ENCODE results near the gene CFAP61.

CFAP61 gene

GRCh38 chr20:20184149-20184548 lies 131.8 kb downstream of the CFAP61 start:
- no peak for DNase-seq

- no peak for DNase-seq
Measured at GRCh38 chr20:20184706-20185105, 132.4 kb downstream of the CFAP61 start.

DNA sequence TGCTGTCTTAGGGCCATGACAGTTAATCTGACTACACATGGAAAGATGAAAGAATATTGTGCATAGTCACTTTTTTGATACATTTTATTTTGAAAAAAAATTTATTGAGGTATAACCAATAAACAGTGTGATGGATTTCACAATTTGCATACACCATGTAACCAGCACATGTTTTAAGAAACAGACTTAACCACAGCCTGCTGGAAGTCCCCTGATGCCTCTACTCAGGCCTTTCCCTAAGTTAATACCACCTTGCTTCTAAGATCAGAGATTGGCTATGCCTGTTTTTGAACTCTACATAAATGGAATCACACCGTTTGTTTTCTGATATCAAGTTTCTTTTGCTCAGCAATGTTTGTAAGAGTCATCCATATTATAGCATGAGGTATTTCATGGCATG lies 136.3 kb downstream of the CFAP61 start:
- DNase-seq, result no peak

- DNase-seq, result no peak
Measured at GRCh38 chr20:20192366-20192765, 140.0 kb downstream of the CFAP61 start.

- no peak for DNase-seq
Measured at GRCh38 chr20:20195021-20195705, 142.8 kb downstream of the CFAP61 start.

- no peak for DNase-seq
Measured at GRCh38 chr20:20196610-20197009, 144.3 kb downstream of the CFAP61 start.

DNA sequence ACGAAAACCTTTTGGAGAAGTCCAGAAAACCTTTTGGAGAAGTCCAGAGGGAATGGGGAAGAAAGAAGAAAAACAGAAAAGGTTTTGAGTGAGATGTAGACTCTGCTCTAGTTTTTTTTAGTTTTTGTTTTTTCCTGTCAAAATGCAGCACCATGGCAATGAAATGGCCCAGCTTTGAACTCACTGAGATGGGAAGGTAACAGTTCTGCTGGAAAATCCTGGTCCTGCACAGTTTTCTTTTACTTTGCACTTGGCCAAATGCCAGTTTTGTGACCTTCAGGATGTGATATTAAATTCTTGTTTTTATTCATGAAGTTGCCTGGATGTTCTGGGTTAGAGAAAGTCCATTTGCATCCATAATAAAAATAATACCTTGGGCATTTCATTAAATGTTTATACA lies 145.7 kb downstream of the CFAP61 start:
- DNase-seq, result no peak

DNA sequence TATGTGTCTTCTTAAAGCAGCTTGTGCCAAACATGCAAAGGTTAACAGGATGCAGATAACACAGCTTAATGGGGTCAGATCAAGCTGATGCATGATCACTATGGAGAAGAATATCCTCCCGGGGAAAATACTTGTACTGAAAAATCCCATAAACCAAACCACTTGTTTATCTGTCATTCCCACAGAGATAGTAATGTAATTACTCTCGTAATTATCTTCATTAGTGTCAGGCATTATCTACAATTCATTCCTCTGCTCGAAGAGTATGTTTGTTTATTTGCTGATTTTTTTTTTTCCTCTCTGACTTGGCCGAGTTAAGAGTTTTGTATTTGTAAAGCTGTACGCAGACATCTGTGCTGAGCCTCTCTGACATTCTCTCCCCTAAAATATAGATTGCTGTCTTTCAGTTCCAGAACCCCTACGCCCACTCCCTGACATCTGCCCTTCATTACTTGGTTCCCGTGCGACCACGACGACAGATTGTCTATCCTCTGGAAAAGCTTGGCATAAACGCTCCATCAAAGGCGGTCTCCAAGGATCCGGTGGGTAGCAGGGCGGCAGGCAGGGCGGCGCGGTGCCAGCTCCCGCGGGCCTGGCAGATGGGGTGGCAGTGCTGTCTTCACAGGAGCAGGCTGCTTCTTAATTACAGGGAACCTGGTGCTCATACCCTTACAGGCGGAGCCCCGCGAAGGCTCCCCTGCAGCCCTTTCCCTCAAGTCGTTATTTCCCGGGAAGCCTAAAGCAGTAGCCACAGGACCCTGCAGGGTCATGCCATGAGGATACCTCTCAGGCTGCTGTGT lies 147.2 kb downstream of the CFAP61 start:
- no peak for DNase-seq

DNA sequence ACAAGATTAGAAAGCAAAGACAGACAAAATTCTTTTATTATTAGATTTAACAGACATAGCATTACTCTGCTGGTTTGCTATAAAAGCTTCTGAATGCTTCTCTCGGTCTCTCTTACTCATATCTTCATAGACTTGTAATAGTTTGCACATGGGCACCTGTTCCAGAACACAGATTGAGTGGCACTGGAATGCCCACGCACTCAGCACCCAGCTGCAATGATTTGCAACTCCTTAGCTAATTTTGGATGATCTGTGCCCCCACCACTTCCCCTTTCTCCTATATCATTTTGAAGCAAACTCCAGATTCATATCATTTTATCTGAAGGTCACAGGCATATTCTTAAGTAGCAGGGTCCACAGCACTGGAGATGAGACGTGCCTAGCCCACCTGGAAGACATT lies 148.8 kb downstream of the CFAP61 start:
- no peak for DNase-seq

DNA sequence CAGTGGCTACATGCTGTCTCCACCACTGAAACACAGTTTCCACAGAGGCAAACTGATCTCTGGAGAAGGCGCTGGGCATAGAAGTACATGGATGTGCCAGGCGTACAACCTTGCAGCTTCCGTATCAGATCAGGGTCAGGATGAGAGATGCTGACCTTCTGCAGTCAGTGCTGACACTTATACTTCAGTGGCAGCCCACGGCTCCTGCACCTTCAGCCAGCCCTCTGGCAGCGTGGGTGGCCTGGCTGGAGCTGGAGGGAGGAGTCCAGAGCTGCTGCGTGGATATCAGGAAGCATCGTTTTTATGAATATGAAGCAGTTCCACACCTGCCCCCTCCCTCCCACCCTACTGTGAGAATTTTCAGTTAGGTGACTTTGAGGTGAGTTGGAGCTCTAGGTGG lies 149.3 kb downstream of the CFAP61 start:
- DNase-seq, result no peak

DNA sequence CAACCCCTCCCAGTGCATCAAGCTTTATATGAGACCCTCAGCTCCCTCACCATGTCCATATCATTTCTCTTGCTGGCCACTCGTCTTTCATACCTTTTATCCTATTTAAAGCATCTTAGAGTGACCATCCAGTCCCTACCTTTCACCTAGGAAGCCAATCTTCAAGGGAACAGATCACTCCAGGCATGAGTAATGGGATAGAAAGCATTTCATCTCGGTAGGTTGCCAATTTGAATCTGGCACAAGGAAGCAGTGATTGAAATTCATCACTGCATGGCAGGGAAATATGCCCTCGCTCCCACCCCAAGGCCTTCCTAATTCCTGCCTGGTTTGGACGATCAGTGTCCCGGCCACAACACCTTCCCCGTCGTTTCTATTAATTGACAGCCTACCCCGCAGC lies 150.4 kb downstream of the CFAP61 start:
- DNase-seq, result no peak

DNA sequence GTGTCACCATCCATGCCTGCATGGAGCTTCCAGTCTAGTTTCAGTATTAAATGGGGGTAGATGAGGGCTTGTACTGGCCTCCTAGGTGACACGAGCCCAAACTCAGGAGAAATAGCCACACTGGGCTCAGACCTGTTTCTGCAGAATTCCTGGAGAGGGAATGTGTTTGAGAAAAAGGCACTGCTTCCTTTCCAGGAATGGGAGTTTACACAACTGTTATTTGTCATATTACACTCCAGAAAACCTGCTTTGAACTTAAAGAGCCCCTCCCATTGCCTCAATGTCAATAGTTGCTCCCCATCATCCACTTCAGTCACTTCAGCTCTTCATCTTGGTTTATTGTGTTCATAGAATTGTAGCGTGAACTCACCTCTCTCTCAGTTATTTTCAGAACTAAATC lies 151.5 kb downstream of the CFAP61 start:
- DNase-seq, result no peak

DNA sequence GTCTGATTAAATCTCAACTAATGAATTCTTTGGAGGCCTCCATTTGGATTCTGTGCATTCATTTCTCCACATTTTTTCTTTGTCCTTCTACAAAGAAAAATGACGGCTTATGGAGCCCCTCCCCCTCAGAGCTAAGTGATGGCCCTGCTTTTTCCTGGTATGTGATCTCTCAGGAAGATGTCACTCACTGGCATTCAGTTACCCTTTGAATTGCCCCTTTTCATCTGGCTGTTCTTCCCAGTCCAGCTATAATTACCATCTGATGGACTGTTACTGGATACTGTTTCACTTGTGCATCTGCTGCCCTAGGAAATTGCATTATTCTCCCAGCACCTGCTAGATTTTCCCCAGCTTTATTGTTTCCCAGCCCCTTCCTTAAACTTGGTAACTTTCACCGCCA lies 151.9 kb downstream of the CFAP61 start:
- no peak for DNase-seq

DNA sequence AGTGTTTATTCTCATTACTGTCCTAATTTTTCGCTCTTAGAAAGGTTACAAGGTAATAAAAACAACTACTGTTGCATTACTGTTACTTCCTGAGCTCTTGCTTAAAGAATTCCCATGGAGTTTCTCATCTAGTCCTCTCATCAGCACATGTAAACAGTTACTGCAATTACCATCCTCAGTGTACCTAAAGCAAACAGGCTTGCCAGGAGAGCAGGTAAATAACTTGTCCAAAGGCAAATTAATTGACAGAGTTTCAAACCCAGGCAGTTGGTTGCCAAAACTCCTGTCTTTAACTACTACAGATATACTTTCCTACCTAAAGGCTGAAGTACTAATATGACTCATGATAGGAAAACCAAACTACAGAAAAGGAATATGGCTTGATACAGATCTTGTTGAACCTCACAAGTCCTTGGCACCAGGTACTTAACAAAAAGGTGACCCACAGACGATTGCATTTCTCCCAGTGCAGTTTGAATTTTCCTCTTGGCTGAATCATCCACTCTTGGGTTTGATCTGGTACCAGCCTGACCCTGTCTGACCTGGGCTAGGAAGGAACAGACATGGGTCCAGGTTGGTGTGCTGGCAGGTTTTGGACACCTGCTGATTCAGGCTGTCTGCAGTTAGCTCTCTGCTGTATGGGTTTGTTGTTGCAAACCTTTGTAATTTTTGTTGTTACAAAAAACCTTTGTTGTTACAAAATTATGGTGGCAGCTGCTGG lies 153.0 kb downstream of the CFAP61 start:
- no peak for DNase-seq

DNA sequence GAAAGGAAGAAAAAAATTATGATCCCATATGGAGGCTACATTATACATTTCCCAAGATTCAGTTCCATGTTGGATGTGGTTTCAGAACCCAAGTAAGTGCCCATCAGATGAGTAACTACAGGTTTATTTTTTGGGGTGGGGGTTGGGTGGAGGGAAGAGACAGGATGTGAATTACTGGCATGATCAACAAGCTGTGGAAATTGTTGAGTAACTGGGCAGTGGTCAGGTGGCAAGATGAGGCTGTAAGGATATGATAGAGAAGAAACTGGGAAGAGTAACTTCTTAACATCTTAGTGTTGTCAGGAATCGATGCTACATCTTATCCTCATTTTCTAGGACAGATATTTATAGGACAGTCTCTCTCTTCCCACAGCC lies 153.5 kb downstream of the CFAP61 start:
- no peak for DNase-seq

- no peak for DNase-seq
Measured at GRCh38 chr20:20206788-20207187, 154.5 kb downstream of the CFAP61 start.

- no peak for DNase-seq
Measured at GRCh38 chr20:20207291-20207690, 155.0 kb downstream of the CFAP61 start.

DNA sequence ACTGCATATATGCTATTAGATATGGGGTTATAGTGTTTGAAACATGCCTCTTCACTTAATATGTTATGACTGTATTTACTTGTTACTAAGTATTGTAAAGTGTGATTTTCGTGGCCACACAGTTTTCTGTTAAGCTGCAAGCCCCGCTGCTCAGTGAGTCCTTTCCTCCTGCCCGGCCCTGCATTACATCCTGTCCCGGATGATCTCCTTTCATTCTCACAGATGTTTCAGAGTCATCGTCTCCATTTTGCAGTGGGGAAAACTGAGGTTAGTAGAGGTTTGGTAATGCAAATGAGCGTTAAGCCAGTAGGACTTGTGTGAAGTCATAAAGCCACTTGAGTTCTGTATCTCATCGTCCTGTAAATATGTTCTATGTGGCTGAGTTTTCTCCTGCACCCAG lies 155.5 kb downstream of the CFAP61 start:
- DNase-seq, result no peak

DNA sequence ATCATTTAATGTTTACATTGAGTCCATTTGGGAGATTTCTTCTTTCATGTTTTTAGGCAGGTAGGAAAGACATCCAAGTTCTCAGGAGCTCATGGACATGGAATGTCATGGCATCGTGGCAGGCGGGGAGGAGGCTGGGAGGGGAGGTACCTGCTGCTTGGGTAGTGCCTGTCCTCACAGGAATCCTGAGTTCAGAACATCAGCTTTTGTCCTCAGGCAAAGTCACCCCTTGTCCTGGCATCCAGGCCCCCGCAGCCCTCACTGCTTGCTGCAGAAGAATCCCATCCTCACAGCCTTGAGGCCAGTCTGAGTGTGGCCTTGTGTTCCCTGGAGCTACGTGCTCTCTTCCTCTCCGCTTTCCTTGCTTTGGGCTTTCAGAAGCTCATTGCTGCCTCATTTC lies 157.4 kb downstream of the CFAP61 start:
- no peak for DNase-seq

DNA sequence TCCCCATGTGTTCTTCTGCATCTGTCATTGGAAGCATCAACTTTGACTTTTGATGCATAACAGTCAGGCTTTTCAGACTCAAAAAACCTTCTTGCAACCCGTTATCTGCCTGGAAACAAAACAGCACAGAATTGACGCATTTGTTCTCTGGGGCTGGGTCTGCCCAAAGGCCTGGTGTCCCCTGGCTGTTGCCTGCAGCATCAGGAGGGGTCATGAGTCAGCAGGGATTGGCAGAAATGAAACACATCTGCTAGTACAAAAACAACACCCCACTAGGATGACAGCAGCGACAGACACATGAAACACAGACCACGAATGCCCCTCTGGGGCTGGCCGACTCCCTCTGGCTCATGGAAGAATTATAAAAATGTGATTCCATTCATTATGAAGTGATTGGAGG lies 158.0 kb downstream of the CFAP61 start:
- DNase-seq, result no peak

- DNase-seq, result no peak
Measured at GRCh38 chr20:20210943-20211273, 158.6 kb downstream of the CFAP61 start.

DNA sequence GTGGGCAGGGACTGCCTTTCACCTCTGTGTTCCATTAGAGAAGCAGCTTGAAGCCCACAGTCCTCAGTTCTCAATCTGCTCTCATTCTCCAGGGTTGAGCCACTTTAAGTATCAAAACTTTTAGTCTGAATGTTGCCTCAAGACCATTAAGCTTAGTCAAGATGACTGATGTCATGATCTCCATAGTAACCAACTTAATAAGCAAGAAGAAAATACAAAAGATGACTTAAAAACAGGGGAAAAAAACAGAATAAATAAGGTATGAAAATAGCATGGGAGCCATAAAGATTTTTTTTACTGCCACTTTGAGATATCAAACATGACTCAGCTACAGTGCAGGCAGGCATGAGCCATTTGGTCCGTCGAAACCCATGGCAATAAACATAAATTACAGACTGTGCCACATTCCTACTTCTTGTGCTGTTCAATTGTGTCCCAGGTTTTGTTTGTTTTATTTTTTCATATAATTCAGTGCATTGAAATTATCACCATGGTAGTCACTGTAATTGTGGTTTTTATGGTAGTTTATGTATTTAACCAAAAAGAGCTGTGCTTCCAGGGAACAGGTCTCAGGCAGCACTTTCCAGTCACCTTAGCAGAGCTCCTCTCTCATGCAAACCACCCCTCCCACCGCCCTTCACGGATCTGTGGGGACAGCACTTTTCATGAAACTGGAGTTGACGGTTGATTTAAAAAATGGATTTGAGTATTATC lies 159.1 kb downstream of the CFAP61 start:
- DNase-seq, result no peak

GRCh38 chr20:20211988-20212518 lies 159.7 kb downstream of the CFAP61 start:
- DNase-seq, result no peak

All from GOT3 (cell line).